ENCODE results near the gene FAM83G.
"Not testable (repeated sequence)": the region's sequence is repeated elsewhere in the genome, so short reads cannot be mapped to it uniquely, and the experiment has no call there.

Gene FAM83G

DNA sequence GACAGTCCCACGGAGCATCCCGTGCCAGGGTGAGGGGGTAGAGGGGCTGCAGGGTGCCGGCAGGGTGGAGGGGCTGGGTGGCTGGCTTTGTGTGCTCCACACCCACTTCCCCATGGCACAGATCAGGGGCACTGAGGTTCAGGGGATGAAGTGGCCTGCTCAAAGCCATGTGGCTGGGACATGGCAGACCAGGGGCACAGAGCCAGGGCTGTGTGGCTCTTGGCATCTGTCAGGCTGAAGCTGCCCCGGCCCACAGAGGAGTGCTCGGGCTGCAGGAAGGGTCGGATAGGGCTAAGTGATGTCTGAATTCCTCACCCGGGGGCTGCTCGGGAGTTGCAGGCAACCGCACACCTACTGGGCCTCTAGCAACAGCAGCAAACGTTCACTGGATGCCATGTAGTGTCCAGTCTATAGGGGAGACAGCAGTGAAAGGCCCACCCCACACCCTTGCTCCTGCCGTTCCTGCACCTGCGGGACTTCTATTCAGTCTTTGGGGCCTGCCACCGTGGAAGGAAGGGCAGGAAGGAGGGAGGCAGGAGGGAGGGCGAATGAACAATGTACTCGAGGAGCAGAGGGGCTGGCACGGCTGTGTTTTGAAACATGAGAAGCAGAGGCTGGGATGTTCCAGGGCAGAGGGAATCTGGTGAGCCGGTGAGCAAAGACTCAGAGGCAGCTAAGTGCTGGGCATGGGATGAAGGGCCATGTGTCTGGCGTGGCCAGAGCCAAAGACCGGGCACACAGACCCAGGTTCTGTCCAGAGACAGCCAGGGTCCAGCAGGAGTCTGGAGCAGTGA is 37.5 kb downstream of the FAM83G start:
- no peak for DNase-seq (ENCODE audit: low read depth)

DNA sequence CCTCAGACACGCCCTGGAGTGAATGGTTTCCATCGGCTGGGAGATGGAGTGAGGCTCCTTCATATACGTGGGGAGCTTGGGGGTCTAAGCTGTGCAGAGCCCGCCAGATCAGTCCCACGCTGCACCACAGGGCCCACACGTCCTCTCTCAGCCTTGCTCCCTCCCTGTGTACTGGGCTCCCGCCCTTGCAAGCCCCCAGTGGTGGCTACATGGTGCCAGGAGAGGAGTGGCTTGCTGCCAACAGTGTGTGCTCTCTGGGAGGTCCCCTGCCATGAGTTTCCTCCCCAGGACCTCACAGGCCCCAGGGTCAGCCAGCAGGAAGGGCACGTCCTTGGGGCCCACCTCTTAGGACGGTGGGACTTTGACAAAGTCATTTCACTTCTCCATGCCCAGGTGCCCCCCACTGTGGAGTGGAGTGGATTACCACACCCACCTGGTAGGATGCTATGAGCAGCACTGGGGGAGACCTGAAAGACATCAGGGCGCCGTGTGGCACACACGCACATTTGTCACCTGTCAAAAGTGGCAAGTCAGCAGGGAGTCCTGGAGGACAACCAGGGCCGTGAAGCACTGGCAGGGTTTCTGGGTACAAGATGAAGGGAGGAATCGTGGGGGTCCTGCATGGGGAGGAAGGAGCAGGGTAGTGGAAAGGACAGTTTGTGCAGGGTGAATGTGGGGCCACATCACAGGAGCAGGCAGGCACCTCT is 38.9 kb downstream of the FAM83G start:
- DNase-seq (ENCODE audit: low read depth): no peak

DNA sequence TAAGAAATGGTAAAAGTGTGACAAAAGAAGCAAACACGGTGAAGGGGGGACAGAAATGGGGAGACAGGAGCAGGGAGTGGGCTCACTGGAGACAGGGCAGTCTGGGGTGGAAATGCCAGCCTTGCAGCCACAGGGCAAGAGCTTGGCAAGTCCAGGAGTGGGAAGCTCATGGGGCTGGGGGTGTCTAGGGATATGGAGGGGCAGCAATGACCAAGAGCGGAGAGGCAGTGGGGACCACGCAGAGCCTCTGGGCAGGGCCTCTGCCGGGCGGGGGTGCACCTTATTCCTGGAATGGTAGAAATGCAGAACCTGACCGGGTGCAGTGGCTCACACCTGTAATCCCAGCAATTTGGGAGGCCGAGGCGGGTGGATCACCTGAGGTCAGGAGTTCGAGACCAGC is 40.0 kb downstream of the FAM83G start:
- no peak for DNase-seq (ENCODE audit: low read depth)

DNA sequence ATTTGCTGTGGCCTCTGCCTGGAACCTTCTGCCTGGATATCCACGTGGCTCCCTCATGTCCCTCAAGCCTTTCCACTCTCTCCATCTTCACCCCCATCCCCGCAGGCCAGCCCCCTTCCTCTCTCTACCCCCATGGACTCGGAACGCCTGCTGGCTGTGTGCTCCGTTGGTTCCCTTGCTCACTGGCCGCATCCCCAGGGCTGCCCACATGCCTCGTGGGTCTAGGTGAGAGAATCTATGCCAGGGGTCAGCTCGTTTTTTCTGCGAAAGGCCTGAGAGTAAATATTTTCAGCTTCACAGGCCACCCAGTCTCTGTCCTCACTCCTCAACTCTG is 40.6 kb downstream of the FAM83G start:
- DNase-seq (ENCODE audit: low read depth): no peak

DNA sequence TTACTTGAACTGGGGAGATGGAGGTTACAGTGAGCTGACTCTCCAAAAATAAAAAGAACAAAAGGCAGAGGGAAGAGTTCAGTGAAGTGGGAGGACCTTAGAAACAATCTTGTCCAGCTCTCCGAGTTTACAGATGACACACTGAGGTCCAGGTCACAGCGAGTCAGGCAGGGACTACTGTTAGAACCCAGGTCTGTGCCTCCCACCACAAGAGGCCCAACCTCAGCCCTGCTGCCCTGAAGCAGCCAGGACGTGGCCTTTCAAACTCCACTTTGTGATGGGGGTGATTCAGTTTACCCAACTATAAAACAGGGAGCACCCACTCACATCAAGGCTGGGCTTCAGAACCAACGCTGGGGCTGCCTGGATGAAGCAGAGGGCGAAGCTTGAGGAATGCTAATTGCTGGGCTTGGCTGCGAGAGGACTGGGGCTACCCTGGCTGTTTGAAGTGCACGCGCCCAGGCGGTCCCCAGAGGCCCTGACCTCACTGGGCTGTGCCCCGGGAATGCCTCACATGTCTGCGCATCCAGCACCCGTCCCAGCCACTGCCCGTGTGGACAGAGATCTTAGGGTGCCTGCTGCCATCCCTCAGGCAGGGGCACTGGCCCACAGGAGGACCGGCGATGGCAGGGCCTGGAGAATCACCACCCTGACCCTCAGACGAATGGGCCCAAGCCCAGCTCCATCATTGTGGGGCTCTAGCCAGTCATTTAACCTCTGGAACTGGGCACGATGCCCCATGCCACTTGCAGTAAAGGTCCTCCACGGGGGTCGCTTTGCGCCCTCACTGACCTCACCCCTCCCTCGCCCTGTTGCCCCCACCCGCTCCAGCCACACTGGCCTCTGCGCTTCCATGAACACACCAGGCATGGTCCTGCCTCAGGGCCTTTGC is 41.2 kb downstream of the FAM83G start:
- no peak for DNase-seq (ENCODE audit: low read depth)

DNA sequence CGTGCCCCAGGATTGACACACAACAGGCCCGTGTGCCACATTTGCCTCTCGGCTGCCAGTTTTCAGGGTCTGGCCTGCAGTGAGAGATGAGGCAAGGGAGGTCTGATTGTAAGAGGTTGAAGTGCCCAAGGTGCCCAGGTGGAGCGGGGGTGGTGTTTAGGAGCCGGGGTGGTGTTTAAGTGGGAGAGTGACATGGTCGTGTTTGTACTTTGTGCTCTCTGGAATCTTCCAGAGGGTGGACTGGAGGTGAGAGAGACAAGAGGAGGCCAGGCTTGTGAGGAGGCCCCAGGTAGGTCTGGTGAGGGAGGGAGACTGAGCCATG is 42.1 kb downstream of the FAM83G start:
- DNase-seq (ENCODE audit: low read depth): no peak

DNA sequence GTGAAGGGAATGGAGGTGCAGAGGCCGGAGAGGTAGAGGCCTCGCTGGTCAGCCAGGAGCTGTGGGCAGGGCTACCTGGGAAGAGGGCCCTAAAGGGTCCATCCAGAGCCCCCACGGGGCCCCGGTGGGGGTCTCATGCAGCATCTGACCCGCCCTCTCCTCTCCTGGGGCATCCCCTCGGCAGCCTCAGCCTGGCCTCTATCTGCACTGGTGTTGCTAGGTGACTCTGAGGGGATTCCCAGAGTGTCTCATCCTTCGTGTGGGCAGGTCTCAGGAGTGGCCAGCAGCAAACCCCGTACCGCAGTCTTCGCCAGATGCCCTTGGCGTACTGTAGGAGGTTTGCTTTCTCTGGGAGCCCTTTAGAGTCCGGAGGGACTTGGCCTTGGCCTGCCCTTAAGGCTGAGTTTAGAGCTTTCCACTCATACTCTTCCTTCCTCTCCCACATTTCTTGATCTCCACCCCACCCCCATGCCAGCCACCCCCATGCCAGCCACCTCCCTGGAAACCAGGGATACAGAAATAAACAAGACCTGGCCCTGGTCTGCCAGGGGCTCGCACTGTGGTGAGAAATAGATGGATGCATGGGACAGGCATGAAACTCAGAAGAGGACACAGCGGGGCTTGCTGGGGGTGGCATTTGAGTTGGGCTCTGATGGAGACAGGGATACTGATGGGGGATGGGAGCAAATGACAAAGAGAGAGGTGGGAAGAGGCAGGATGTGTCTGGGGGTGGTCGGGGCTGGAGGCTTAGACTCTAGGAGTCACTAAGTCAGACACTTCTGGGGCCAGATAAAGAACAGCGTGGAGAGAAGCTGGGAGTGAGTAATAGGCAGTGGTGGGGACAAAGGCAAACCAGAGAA is 42.7 kb downstream of the FAM83G start:
- DNase-seq (ENCODE audit: low read depth): no peak

DNA sequence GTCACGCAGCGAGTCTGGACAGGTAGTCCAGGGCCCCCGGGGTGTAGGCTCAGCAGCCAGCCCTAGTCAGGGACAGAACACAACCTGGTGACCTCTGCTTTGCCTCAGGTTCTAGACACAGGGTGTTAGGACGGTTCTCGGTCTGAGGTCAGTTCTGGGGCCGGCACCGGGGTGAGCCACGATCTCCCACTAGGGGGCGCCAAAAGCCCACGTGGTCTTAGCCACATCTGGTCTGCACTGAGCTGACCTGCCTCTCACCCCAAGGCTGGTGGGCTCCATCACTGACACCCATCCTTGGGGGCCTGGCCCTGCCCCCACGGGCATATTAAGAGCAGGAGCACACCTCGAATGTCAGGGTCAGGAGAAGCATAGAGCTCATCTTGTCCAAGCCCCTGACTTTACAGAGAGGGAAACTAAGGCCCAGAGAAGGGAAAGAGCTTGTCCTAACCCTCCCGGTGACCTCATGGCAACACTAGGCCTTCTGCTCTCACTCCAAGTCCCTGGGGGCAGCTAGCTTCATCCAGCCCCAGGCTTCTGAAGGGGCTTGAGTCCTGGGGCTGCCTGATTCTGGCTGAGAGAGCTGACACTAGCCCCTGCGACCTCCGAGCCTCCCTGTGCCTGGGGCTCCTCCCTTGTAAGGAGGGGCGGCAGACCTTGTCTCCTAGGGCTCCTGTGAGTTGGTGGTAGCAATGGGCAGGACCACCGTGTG is 43.6 kb downstream of the FAM83G start:
- DNase-seq (ENCODE audit: low read depth): peak; percentile 55

DNA sequence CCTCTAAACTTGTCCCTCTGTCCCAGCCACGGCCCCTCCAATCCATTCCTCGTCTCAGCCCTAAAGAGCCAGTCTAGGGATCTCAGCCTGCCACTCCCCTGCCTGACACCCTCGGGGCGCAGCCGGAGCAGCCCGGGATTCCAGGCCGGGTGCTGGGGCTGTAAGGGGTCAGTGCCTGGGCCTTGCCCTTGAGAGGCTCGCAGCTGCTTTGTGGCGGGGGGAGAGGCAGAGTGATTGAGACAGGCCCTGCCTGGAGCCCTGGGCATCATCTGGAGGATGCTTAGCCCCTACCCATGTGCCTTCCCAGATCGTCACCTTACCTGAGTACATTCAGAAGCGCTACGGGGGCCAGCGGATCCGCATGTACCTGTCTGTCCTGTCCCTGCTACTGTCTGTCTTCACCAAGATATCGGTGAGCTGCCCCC is 44.3 kb downstream of the FAM83G start:
- DNase-seq (ENCODE audit: low read depth): no peak

DNA sequence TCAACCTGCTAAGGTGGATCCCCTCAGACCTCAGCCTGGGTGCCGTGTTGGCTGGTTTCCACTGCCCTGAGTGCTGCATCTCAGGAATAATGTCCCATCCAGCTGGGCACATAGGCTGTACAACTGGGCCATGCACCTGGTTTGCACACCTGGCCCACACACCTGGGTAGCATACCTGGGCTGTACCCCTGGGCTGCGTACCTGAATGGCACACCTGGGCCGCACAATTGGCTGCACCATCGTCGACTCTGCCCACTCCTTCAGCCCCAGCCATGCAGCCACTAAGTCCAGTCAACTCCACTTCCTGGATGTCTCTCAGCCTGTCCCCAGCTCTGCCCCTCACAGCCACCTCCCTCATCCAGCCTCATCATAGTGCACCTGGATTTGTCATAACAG is 44.7 kb downstream of the FAM83G start:
- DNase-seq (ENCODE audit: low read depth): no peak

DNA sequence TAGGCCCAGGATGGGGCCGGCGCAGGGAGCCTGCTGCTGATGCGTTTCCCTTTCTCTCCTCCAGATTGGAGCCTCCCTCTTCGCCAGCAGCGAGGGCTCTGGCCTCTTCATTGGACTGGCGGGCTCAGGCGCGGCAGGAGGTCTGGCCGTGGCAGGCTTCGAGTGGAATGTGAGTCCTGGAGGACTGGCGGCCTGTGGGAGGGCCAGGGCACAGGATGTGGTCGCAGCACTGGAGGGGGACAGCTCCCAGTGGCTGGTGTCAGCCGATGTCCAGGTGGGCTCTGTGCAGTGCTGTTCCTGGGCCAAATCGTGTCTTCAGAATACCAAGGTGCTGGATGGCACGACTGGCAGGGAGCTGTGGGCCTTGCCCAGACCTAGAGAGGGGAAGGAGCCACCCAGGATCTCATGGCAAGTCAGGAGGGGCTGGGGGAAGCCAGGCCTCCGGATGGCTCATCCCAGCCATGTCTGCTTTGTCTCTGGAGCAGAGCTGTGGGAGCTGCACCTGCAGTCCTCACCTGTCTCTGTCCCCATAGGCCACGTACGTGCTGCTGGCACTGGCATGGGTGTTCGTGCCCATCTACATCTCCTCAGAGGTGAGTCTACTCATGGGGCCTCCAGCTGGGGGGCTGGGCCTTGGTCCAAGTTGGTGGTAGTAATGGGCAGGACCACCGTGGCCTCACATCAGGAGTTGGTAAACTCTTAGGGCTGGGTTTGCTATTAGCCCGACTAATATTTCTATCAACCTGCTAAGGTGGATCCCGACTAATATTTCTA is 45.3 kb downstream of the FAM83G start:
- DNase-seq (ENCODE audit: low read depth): no peak

DNA sequence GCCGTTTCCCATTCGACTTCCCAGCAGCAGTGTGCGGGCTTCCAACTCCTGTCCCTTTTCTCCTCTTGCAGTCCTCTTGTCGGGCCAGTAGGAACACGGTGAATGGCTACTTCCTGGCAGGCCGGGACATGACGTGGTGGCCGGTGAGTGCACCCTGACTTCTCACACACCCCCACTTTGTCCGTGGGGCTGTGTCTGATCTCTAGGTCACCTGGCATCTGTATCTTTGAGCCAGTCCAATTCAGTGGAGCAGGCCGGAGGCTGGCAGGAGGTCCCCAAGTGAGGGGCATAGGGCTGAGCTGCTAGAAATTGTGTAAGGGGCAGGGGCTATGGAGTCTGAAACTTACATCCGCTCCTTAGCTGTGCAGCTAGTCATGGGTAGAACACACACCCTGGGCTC is 46.0 kb downstream of the FAM83G start:
- no peak for DNase-seq (ENCODE audit: low read depth)

DNA sequence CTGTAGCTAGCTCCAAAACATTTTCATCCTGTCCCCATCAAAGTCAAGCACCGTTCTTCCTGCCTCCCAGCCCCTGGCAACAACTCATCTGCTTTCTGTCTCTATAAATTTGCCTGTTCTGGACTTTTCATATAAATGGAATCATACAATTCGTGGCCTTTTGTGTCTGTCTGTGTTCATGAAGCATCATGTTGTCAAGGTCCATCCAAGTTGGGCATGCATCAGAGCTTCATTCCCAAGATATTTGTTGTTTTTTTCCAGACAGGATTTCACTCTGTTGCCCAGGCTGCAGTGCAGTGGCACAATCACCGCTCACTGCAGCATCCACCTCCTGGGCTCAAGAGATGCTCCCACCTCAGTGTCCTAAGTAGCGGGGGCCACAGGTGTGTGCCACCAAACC is 46.7 kb downstream of the FAM83G start:
- no peak for DNase-seq (ENCODE audit: low read depth)

DNA sequence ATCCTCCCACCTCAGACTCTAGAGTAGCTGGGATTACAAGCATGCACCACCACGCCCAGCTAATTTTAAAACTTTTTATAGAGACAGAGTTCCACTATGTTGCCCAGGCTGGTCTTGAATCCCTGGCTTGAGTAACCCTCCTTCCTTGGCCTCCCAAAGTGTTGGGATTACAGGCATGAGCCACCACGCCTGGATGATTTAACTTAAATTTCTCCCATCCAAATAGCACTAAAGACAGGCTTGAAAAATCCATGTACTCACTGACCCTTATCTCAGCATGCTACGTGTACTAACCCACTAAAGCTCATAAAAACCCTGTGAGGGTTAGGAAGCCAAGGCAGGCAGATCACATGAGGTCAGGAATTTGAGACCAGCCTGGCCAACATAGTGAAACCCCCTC is 48.0 kb downstream of the FAM83G start:
- DNase-seq (ENCODE audit: low read depth): no peak

DNA sequence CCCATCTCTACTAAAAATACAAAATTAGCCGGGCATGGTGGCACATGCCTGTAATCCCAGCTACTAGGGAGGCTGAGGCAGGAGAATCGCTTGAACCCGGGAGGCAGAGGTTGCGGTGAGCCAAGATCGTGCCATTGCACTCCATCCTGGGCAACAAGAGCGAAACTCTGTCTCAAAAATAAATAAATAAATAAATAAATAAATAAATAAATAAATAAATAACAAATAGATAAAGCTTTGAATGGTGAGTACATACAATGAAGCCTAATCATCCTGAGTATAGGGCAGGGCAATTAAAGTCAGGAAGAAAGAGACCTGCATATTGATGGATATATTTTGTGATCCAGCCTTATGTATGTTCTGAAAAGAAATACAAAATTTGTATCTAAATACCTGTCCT is 48.5 kb downstream of the FAM83G start:
- not testable (repeated sequence) for DNase-seq (ENCODE audit: low read depth)

DNA sequence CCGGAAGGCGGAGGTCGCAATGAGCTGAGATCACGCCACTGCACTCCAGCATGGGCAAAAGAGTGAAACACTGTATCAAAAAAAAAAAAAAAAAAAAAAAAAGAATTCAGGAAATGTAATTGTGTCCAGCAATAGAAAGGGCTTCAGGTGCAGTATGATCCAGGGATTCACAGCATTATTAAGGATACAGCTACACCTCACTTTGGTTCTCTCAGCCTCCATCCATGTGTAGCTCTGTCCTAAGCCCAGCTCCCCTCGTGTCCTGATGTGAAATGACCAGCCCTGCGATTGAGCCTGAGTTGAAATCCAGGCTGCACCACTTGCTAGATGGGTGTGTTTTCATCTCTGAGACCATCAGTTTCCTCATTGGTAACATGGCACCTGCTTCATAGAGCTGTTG is 49.6 kb downstream of the FAM83G start:
- DNase-seq (ENCODE audit: low read depth): no peak

DNA sequence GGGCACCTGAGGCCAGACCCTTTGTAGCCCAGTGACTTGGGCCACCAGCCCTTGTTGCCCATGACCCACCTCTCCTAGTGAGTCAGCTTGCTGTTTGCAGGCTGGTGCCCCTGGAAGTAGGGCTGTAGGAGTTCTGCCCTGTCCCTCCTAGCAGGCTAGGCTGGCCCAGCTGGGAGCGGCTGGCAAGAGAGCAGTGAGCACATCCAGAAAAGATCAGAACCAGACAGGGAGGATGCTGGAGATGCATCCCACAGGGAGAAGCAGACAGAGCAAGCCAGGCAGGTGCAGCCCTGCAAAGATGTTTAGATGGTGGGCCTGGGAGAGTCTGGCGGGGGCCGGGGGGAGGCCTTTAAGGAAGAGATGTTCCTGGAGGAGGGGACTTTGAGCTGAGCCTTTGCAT is 50.2 kb downstream of the FAM83G start:
- DNase-seq (ENCODE audit: low read depth): no peak

DNA sequence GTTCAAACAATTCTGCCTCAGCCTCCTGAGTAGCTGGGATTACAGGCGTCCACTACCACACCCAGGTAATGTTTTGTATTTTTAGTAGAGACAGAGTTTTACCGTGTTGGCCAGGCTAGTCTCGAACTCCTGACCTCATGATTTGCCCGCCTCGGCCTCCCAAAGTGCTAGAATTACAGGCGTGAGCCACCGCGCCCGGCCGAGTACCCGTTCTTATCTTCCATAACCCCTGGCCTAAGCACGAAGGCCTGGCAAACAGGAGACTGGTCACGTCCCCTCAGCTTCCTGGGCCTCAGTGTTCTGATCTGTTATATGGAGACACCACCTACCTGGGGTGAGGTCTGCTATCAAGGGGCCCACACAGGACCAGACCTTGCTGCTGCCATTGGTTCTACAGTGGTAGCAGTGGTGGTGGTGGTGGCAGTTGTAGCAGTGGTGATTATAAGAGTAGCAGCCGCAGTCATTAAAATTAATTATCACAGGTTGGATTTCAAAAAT is 51.3 kb downstream of the FAM83G start:
- DNase-seq (ENCODE audit: low read depth): no peak

DNA sequence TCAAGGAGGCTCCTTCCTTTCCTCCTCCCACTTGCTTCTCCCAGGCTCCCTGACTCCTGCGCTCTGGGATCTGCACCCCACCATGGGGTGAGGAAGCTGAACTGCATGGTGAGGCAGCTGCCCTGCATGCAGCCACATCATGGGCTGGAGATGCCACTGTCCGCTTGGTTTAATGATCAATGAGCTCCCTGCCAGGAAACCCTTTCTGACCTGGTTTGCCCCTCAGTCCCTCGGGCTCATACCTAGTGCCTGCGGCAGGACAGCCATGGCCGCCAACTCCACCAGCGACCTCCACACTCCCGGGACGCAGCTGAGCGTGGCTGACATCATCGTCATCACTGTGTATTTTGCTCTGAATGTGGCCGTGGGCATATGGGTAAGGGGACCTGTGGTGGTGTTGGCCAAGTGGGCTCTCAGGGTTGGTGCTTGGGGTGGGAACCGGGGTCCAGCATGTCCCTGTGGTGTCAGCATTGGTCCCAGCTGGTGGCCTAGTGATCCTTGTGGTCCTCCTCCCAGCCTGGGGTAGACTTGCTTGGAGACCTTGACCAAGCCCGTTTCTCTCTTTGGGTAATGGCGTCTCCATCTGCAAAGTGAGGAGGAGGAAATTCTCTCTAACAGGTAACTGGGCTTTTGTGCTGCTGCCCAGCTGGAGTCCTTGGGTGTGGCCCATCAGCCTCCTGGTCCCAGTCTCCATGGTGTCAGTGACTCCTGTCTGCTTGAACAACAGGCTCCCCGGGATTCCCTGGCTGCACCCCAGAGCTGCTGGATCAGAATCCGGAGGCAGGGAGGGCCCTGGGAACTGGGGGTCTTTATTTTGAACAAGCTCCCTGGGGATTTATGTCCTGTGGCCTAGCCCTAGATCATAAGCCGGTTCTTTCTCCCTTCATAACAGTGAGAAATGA is 52.4 kb downstream of the FAM83G start, which contains the start of gene SLC5A10:
TSS of gene SLC5A10 (plus strand) at position 225 of the 902 bp plus-strand sequence. CDS start at position 266, 41 bp downstream.
- no peak for DNase-seq (ENCODE audit: low read depth)

Measured in HS-27A (cell line).